Measurements from ENCODE around the gene KLHL42. TPM values are rescaled to one million over a fixed set of nuclear protein-coding genes. Genes with fewer than 3 reads are reported as not detected.
"Not testable (repeated sequence)": the region's sequence is repeated elsewhere in the genome, so short reads cannot be mapped to it uniquely, and the experiment has no call there.

KLHL42 gene
- total RNA-seq, 4 donors from 2014 or later = 16.5 to 30.4 (median 23.9) TPM

DNA sequence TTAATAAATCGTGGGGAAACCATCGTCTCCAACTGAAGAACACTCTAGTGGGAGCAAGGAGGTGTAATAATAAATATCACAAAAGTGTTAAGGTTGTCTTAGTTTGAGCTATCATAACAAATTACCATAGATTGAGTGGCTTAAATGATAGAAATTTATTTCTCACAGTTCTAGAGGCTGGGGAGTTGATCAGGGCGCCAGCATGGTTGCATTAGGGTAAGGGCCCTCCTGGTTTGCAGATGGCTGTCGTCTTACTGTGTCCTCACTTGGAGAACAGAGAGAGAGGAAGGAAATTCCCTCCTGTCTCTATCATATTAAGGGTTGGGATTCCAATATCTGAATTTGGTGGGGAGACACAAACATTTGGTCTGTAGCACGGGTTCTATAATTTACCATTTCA lies 36.4 kb upstream of the KLHL42 start:
- H3K27me3 ChIP-seq = no peaks in the 10 kb centered on the region
- no peak for TF ChIP-seq CTCF (IDR thresholded peaks at IDR 0.05)
- no peak for TF ChIP-seq POLR2A (IDR thresholded peaks at IDR 0.05)
- no peaks in the 10 kb centered on the region for H3K4me1 ChIP-seq
- no peaks in the 10 kb centered on the region for H3K9me3 ChIP-seq
- no peak overlapping the region for H3K4me3 ChIP-seq
- H3K36me3 ChIP-seq = peaks cover 0 to 27% (median 0%) of the 10 kb centered on the region in 3 donors
- H3K27ac ChIP-seq = no peak overlapping the region
- DNase-seq = no peak

DNA sequence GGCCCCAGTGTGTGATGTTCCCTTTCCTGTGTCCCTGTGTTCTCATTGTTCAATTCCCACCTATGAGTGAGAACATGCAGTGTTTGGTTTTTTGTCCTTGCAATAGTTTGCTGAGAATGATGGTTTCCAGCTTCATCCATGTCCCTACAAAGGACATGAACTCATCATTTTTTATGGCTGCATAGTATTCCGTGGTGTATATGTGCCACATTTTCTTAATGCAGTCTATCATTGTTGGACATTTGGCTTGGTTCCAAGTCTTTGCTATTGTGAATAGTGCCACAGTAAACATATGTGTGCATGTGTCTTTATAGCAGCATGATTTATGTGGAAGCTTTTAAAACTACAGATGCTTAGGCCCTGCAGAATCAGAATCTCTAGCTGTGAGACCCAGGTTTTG lies 34.3 kb upstream of the KLHL42 start:
- not testable (repeated sequence) for H3K9me3 ChIP-seq, H3K4me3 ChIP-seq, H3K27me3 ChIP-seq, H3K4me1 ChIP-seq, DNase-seq, H3K27ac ChIP-seq
- H3K36me3 ChIP-seq = peaks cover 0 to 25% (median 0%) of the 10 kb centered on the region in 3 donors

DNA sequence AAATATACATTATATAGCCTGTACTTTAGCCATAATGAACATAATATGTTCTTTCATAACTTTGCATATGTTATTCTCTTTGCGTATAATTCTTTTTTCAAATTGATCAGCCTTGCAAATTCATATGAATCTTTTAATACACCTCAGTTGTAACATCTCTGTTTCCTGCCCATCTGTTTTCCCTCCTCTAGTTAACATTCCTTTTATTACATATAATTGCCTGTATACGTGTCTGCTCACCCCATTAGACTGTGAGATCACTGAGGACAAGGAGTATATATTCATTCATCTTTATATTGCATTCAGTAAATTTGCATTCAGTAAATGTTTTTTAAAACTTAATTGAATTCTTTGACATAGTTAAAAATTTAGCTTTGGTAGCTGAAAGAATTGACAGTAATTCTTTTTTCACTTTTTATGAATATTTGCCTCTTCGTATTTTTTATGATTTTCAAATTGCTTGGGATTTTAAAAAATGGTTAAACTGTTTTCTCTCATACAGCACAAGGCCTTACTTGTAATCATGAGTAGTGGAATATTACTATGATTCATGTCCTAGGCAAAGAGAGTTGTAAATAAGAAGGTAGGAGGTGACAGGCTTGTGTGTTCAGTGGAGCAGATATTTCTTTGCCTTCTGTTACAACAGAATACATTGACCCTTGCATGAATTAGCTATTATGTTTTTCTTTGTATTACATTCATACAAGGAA lies 32.8 kb upstream of the KLHL42 start:
- TF ChIP-seq CTCF (IDR thresholded peaks at IDR 0.05) = no peak
- TF ChIP-seq POLR2A (IDR thresholded peaks at IDR 0.05) = no peak
- Histone ChIP-seq H3K4me1 (no peaks in the 10 kb centered on the region), H3K4me3 (no peak overlapping the region), H3K27ac (peak overlapping the region in 3 of 4 donors; percentile 38 to 90 (median 80)), H3K9me3 (no peaks in the 10 kb centered on the region), H3K27me3 (no peaks in the 10 kb centered on the region), H3K36me3 (peaks cover 0 to 19% (median 0%) of the 10 kb centered on the region in 3 donors)
- no peak for DNase-seq

DNA sequence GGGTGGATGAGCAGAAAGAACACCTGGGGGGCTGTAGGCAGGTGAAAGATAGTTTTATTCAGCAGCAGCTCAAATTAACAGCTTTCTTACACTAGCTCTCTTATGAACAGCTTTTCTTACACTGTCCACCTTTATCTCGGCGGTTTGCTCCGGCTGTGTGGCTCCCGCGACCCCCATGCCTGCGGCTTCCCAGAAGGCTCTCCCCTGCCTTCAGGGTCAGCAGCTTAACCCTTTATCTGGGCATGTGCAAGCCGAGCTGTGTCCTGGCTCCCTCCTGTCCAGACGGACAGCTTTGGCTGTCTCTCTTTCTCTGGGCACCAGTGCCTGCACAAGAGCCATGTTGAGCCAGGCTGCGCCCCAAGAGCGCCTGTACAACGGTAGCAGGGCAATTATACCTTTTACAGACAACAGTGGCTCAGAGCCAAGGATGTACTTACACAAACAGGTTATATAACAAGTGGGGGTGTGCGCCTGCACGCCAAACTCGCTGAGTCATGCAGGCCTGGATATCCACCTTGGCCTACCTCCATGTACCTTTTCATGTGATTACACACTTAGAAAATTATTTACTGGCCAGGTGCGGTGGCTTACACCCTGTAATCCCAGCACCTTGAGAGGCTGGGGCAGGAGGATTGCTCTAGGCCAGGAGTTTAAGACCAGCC lies 28.5 kb upstream of the KLHL42 start:
- H3K27ac ChIP-seq = peak overlapping the region in 2 of 4 donors; percentile 28 to 68

GRCh38 chr12:27754795-27755194 lies 25.2 kb upstream of the KLHL42 start:
- H3K4me3 ChIP-seq = no peak overlapping the region
- no peak for TF ChIP-seq CTCF (IDR thresholded peaks at IDR 0.05)
- no peak for TF ChIP-seq POLR2A (IDR thresholded peaks at IDR 0.05)
- H3K27me3 ChIP-seq = no peaks in the 10 kb centered on the region
- peak in 2 of 3 donors; percentile 54 to 72 for DNase-seq
- peaks cover 0 to 10% (median 0%) of the 10 kb centered on the region in 3 donors for H3K36me3 ChIP-seq
- H3K4me1 ChIP-seq = no peaks in the 10 kb centered on the region
- H3K27ac ChIP-seq = no peak overlapping the region
- no peaks in the 10 kb centered on the region for H3K9me3 ChIP-seq

More for the DNA sequence above, 28.5 kb upstream of the KLHL42 start:
- TF ChIP-seq CTCF (IDR thresholded peaks at IDR 0.05) (no peak), POLR2A (IDR thresholded peaks at IDR 0.05) (no peak)
- Histone ChIP-seq H3K36me3 (peaks cover 0 to 10% (median 0%) of the 10 kb centered on the region in 3 donors), H3K4me3 (no peak overlapping the region), H3K27me3 (no peaks in the 10 kb centered on the region), H3K9me3 (no peaks in the 10 kb centered on the region), H3K4me1 (no peaks in the 10 kb centered on the region)
- DNase-seq = peak in 2 of 3 donors; percentile 83 to 90

- no peak overlapping the region for H3K4me3 ChIP-seq
- no peaks in the 10 kb centered on the region for H3K27me3 ChIP-seq
- no peaks in the 10 kb centered on the region for H3K9me3 ChIP-seq
- no peak overlapping the region for H3K27ac ChIP-seq
- no peaks in the 10 kb centered on the region for H3K4me1 ChIP-seq
- no peak for DNase-seq
- H3K36me3 ChIP-seq = peaks cover 0 to 10% (median 0%) of the 10 kb centered on the region in 3 donors
- TF ChIP-seq POLR2A (IDR thresholded peaks at IDR 0.05) = no peak
- TF ChIP-seq CTCF (IDR thresholded peaks at IDR 0.05) = no peak
Observed at GRCh38 chr12:27756670-27757195, 23.3 kb upstream of the KLHL42 start.

Data from Peyer's patch (tissue), 4 donors.